Activated CD4-positive, alpha-beta T cell treated with anti-CD3 and anti-CD28 coated beads for 36 hours (primary cell): ENCODE results near the gene CENPV. TPM values are rescaled to one million over a fixed set of nuclear protein-coding genes. Genes with fewer than 3 reads are reported as not detected.

ENCODE experiments used
- ATAC-seq: fragments of 200-7000 bp; cut with Tn5 transposase; one replicate; pipeline ENCODE4 v1.10.0; 2021; ENCODE audit warnings: mild to moderate bottlenecking, moderate library complexity
- CTCF ChIA-PET: fragments of 350-600 bp; sonication (Branson Sonifier 250); formaldehyde crosslinking; loops from one replicate; lab custom pipeline; 2021; ENCODE audit warnings: antibody characterized with exemption; lab: Charles Lee
- POLR2A ChIA-PET: fragments of 350-600 bp; sonication (Branson Sonifier 250); formaldehyde crosslinking; loops from one replicate; lab custom pipeline; 2021; ENCODE audit warnings: antibody characterized with exemption, inconsistent platforms; lab: Charles Lee
- DNase-seq: peaks from one replicate; pipeline ENCODE4 v3.0.0-alpha.2; 2020
- H3K27ac Mint-ChIP-seq: one replicate; pipeline ENCODE4 v1.8.0; 2021; ENCODE audit warnings: mixed read lengths
- H3K27me3 Mint-ChIP-seq: one replicate; pipeline ENCODE4 v1.8.0; 2021; ENCODE audit warnings: mixed read lengths
- H3K36me3 Mint-ChIP-seq: one replicate; pipeline ENCODE4 v1.8.0; 2021; ENCODE audit warnings: low read depth, mixed read lengths
- H3K4me1 Mint-ChIP-seq: one replicate; pipeline ENCODE4 v1.8.0; 2021; ENCODE audit warnings: mixed read lengths
- H3K4me3 Mint-ChIP-seq: one replicate; pipeline ENCODE4 v1.8.0; 2021; ENCODE audit warnings: mild to moderate bottlenecking, moderate library complexity, mixed read lengths
- H3K9me3 Mint-ChIP-seq: one replicate; pipeline ENCODE4 v1.8.0; 2021; ENCODE audit warnings: low read depth, mixed read lengths
- intact Hi-C, 2 experiments: fragments of 100-400 bp; cut with DNase I in 1 of 2; cut with micrococcal nuclease in 1 of 2; formaldehyde crosslinking; loops; one replicate each; pipeline versions ENCODE4 v1.14.2 to v1.15.1; 2022 to 2024; cut with DNase I, micrococcal nuclease
- total RNA-seq, 2 experiments: library from RNA; stranded (reverse); gene quantifications; one replicate each; pipeline ENCODE4 v1.2.3, GENCODE V29; 2021

CENPV gene
- total RNA-seq, 2 experiments from 2014 or later = 100 to 132 TPM

- DNase-seq (no peak), ATAC-seq (peak; percentile 30)
- peak overlapping the region; percentile 90 for H3K4me3 Mint-ChIP-seq
- peaks cover 33% of the 10 kb centered on the region for H3K36me3 Mint-ChIP-seq
- CTCF ChIA-PET = interaction anchor here (1.0 to 1.2 kb wide), 2 partner anchors 18 to 95 kb away, joined by 3 read pairs; no protein-coding TSS in a partner anchor
- H3K4me1 Mint-ChIP-seq = peaks cover 37% of the 10 kb centered on the region
- peak overlapping the region; percentile 98 for H3K27ac Mint-ChIP-seq
- intact Hi-C loops = loop anchor here (1.0 to 10.0 kb wide), 10 partner anchors 35 to 921 kb away; partner anchors contain the start of genes LRRC75A (in 1 of the 2), NCOR1 (in 1 of the 2), NT5M (in 1 of the 2) and TTC19 (in 1 of the 2)
- no peaks in the 10 kb centered on the region for H3K9me3 Mint-ChIP-seq
- no peaks in the 10 kb centered on the region for H3K27me3 Mint-ChIP-seq
- POLR2A ChIA-PET = interaction anchor here (0.8 to 2.2 kb wide), 6 partner anchors 18 to 154 kb away, joined by 3 to 25 read pairs (median 9); partner anchors contain the start of genes CENPV and TRPV2
Observed at GRCh38 chr17:16381496-16381820, 28.2 kb upstream of the CENPV start.

- Mint-ChIP-seq H3K36me3 (peaks cover 33% of the 10 kb centered on the region), H3K27ac (peak within 1 kb of the TSS; percentile 98), H3K4me3 (peak within 1 kb of the TSS; percentile 90), H3K9me3 (no peaks in the 10 kb centered on the region), H3K27me3 (no peaks in the 10 kb centered on the region), H3K4me1 (peaks cover 35% of the 10 kb centered on the region)
- ChIA-PET POLR2A (interaction anchor here (0.6 to 2.2 kb wide), 13 partner anchors 16 to 454 kb away, joined by 3 to 25 read pairs (median 4); partner anchors contain the start of genes CENPV and TRPV2), CTCF (interaction anchor here (1.0 to 1.2 kb wide), 3 partner anchors 13 to 94 kb away, joined by 3 read pairs; no protein-coding TSS in a partner anchor)
- ATAC-seq (peak; percentile 97), DNase-seq (peak; percentile 98)
- intact Hi-C loops = loop anchor here (1.0 to 10.0 kb wide), 14 partner anchors 28 to 921 kb away; partner anchors contain the start of genes CENPV (in 1 of the 2), LRRC75A (in 1 of the 2), NCOR1 (in 1 of the 2) and NT5M (in 1 of the 2)
Observed at GRCh38 chr17:16380640-16381495, 27.6 kb upstream of the CENPV start, which contains the start of gene UBB. TSS of gene UBB (plus strand) at chr17:16381091. CDS start at chr17:16381908, 817 bp downstream.

- ATAC-seq (no peak), DNase-seq (no peak)
- no peaks in the 10 kb centered on the region for H3K9me3 Mint-ChIP-seq
- peak overlapping the region; percentile 90 for H3K4me3 Mint-ChIP-seq
- H3K36me3 Mint-ChIP-seq = peaks cover 33% of the 10 kb centered on the region
- ChIA-PET CTCF (interaction anchor here (0.9 to 1.0 kb wide), 2 partner anchors 12 to 39 kb away, joined by 3 read pairs; no protein-coding TSS in a partner anchor), POLR2A (interaction anchor here (0.7 to 2.0 kb wide), 2 partner anchors 156 to 453 kb away, joined by 4 to 9 read pairs; no protein-coding TSS in a partner anchor)
- peaks cover 34% of the 10 kb centered on the region for H3K4me1 Mint-ChIP-seq
- intact Hi-C loops = loop anchor here (1.0 to 10.0 kb wide), 8 partner anchors 26 to 923 kb away; partner anchors contain the start of genes CENPV (in 1 of the 2), NT5M (in 1 of the 2), ZNF287 (in 1 of the 2) and ZNF624 (in 1 of the 2)
- no peak overlapping the region for H3K27ac Mint-ChIP-seq
- H3K27me3 Mint-ChIP-seq = no peaks in the 10 kb centered on the region
Observed at GRCh38 chr17:16379654-16380053, 26.4 kb upstream of the CENPV start.

- no peak for ATAC-seq
- Mint-ChIP-seq H3K27me3 (no peaks in the 10 kb centered on the region), H3K27ac (no peak overlapping the region), H3K4me3 (no peak overlapping the region), H3K9me3 (no peaks in the 10 kb centered on the region), H3K4me1 (peaks cover 25% of the 10 kb centered on the region), H3K36me3 (peaks cover 26% of the 10 kb centered on the region)
- intact Hi-C loops = no loop called here
- ChIA-PET POLR2A (no interaction called here), CTCF (interaction anchor here (0.6 to 2.3 kb wide), 5 partner anchors 12 to 40 kb away, joined by 3 to 26 read pairs (median 3); partner anchors contain the start of gene CENPV)
- no peak for DNase-seq
Observed at GRCh38 chr17:16378636-16379282, 25.5 kb upstream of the CENPV start.

GRCh38 chr17:16377941-16378341 is 24.7 kb upstream of the CENPV start:
- H3K4me3 Mint-ChIP-seq = no peak overlapping the region
- no peaks in the 10 kb centered on the region for H3K9me3 Mint-ChIP-seq
- intact Hi-C loops = no loop called here
- ChIA-PET CTCF (interaction anchor here (0.7 to 2.3 kb wide), 4 partner anchors 8 to 36 kb away, joined by 3 to 26 read pairs (median 5); partner anchors contain the start of gene CENPV), POLR2A (no interaction called here)
- no peak overlapping the region for H3K27ac Mint-ChIP-seq
- H3K4me1 Mint-ChIP-seq = peaks cover 17% of the 10 kb centered on the region
- no peaks in the 10 kb centered on the region for H3K27me3 Mint-ChIP-seq
- DNase-seq (no peak), ATAC-seq (no peak)
- peaks cover 18% of the 10 kb centered on the region for H3K36me3 Mint-ChIP-seq

GRCh38 chr17:16374146-16374938 is 21.1 kb upstream of the CENPV start:
- Mint-ChIP-seq H3K27me3 (no peaks in the 10 kb centered on the region), H3K36me3 (no peaks in the 10 kb centered on the region), H3K9me3 (no peaks in the 10 kb centered on the region), H3K27ac (no peak overlapping the region), H3K4me3 (no peak overlapping the region), H3K4me1 (no peaks in the 10 kb centered on the region)
- CTCF ChIA-PET = interaction anchor here (0.7 to 4.2 kb wide), 3 partner anchors 10 to 210 kb away, joined by 3 to 24 read pairs (median 4); no protein-coding TSS in a partner anchor
- POLR2A ChIA-PET = interaction anchor here (0.6 kb wide), 1 partner anchor 8 kb away, joined by 3 read pairs; no protein-coding TSS in a partner anchor
- intact Hi-C loops = no loop called here
- ATAC-seq = no peak
- DNase-seq = no peak

- Mint-ChIP-seq H3K4me3 (no peak overlapping the region), H3K27me3 (no peaks in the 10 kb centered on the region), H3K4me1 (no peaks in the 10 kb centered on the region), H3K9me3 (no peaks in the 10 kb centered on the region), H3K27ac (no peak overlapping the region), H3K36me3 (no peaks in the 10 kb centered on the region)
- no peak for ATAC-seq
- intact Hi-C loops = no loop called here
- no peak for DNase-seq
- ChIA-PET POLR2A (no interaction called here), CTCF (interaction anchor here (4.2 kb wide), 1 partner anchor 8 kb away, joined by 24 read pairs; no protein-coding TSS in a partner anchor)
Observed at GRCh38 chr17:16371742-16372141, 18.5 kb upstream of the CENPV start.

- ChIA-PET POLR2A (interaction anchor here (0.5 to 1.7 kb wide), 3 partner anchors 16 to 108 kb away, joined by 3 read pairs; partner anchors contain the start of gene UBB), CTCF (interaction anchor here (0.6 to 5.2 kb wide), 25 partner anchors 9 to 338 kb away, joined by 3 to 69 read pairs (median 5); partner anchors contain the start of genes CENPV, PIGL and TRPV2)
- ATAC-seq = no peak
- Mint-ChIP-seq H3K27me3 (no peaks in the 10 kb centered on the region), H3K9me3 (no peaks in the 10 kb centered on the region), H3K4me3 (no peak overlapping the region), H3K27ac (no peak overlapping the region), H3K36me3 (no peaks in the 10 kb centered on the region), H3K4me1 (no peaks in the 10 kb centered on the region)
- no peak for DNase-seq
- intact Hi-C loops = loop anchor here in 1 of 2 experiments (1.0 to 10.0 kb wide), 3 partner anchors 50 to 157 kb away; partner anchors contain the start of gene TRPV2
Observed at GRCh38 chr17:16364625-16365024, 11.4 kb upstream of the CENPV start.

GRCh38 chr17:16363749-16364536 is 10.7 kb upstream of the CENPV start:
- intact Hi-C loops = loop anchor here (1.0 to 10.0 kb wide), 4 partner anchors 51 to 157 kb away; partner anchors contain the start of gene TRPV2 (in 2 of the 2)
- ChIA-PET POLR2A (interaction anchor here (0.6 to 1.7 kb wide), 6 partner anchors 17 to 172 kb away, joined by 3 read pairs; partner anchors contain the start of gene UBB), CTCF (interaction anchor here (0.6 to 5.2 kb wide), 43 partner anchors 10 to 337 kb away, joined by 3 to 69 read pairs (median 4); partner anchors contain the start of genes CENPV, PIGL and TRPV2)
- Mint-ChIP-seq H3K4me1 (no peaks in the 10 kb centered on the region), H3K27me3 (no peaks in the 10 kb centered on the region), H3K36me3 (no peaks in the 10 kb centered on the region), H3K27ac (no peak overlapping the region), H3K9me3 (no peaks in the 10 kb centered on the region), H3K4me3 (no peak overlapping the region)
- ATAC-seq (peak; percentile 98), DNase-seq (peak; percentile 89)
